ENCODE measurements around the gene FNIP1.
"Not testable (repeated sequence)": the region's sequence is repeated elsewhere in the genome, so short reads cannot be mapped to it uniquely, and the experiment has no call there.

FNIP1 gene

GRCh38 chr5:131749138-131749537, 47.7 kb downstream of the FNIP1 start:
- no peak for DNase-seq

DNA sequence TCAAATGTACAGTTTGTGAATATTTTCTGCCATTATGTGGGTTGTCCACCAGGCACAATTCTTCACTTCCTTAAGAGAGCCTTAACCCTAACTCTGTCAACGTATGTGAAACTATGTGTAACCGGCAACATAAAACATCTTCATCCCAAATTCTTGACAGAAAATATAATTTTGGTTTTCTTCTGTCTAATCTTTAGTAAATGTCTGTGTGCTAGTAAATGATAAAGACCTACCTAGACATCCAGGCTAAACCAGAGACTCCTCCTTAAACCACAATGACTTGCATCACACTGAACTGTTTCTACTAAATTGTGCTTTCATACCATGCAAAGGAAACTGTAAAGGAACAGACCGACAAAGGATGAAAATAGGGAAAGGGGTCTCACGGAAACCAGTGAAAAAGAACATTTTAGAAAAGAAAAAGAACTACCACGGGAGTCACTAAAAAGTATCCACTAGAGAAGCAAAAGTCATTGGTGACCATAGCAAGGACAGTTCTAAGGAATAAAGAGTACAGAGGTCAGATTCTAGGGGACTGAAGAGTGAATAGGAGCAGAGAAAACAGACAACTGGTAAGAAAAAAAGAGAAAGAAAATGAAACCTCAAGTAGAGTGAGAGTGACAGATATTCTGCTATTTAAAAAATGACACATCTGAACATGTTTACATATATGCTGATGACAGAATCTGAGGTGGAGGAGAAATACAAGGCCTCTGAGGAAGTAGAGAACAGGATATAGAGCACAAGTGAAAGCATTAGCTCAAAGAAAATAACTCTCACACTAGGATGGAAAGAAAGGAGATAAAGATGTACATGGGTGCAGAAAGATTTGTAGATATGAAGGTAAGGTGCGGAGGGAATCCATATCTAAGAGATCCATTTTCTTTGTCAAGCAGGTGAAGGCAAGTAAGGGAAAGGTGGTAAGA, 49.4 kb downstream of the FNIP1 start:
- DNase-seq: no peak

DNA sequence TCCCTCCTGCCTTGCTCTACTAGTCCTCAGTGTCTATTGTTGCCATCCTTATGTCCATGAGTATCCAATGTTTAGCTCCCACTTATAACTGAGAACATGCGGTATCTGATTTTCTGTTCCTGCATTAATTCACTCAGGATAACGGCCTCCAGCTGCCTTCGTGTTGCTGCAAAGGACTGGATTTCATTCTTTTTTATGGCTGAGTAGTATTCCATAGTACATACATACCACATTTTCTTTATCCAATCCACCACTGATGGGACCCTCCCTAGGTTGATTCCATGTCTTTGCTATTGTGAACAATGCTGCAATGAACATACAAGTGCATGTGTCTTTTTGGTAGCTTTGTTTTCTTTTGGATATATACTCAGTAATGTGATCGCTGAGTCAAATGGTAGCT, 50.4 kb downstream of the FNIP1 start:
- no peak for DNase-seq

- DNase-seq: no peak
These were observed 51.1 kb downstream of the FNIP1 start for GRCh38 chr5:131745703-131746102.

DNA sequence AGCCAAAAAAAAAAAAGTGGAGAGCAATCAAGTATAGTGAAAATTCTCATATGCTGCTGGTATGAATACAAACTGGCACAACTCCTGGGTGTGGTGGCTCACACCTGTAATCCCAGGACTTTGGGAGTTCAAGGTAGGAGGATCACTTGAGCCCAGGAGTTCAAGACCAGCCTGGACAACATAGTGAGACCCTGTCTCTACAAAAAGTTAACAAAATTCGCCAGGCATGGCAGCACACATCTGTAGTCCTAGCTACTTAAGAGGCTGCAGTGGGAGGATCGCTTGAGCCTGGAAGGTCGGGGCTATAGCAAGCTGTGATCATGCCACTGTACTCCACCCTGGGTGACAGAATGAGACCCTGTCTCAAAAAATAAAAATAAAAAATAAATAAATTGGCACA, 51.7 kb downstream of the FNIP1 start:
- DNase-seq: no peak

- no peak for DNase-seq
These were observed 56.3 kb downstream of the FNIP1 start for GRCh38 chr5:131740477-131740876.

DNA sequence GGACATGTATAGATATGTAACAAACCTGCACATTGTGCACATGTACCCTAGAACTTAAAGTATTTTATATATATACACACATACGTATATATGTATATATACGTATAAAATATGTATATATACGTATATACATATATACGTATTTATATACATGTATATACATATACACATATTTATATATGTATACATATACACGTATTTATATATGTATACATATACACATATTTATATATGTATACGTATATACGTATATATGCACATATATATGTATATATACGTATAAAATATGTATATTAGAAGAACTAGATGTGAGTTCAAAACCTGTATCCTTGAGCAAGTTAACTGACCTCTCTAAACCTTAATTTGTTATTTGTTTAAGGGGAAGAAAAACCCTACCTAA, 61.4 kb downstream of the FNIP1 start:
- DNase-seq: no peak

DNA sequence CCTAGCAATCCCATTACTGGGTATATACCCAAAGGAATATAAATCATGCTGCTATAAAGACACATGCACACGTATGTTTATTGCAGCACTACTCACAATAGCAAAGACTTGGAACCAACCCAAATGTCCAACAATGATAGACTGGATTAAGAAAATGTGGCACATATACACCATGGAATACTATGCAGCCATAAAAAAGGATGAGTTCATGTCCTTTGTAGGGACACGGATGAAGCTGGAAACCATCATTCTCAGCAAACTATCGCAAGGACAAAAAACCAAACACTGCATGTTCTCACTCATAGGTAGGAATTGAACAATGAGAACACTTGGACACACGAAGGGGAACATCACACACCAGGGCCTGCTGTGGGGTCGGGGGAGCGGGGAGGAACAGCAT, 61.9 kb downstream of the FNIP1 start:
- DNase-seq: not testable (repeated sequence)

DNA sequence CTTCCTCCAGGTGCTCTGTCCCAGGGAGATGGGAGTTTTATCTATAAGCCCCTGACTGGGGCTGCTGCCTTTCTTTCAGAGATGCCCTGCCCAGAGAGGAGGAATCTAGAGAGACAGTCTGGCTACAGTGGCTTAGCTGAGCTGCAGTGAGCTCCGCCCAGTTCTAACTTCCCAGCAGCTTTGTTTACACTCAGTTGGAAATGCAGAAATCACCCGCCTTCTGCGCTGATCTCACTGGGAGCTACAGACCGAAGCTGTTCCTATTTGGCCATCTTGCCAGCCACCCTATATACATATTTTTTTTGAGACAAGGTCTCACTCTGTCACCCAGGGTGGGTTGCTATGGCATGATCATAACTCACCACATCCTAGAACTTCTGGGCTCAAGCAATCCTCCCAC, 67.5 kb downstream of the FNIP1 start:
- DNase-seq: not testable (repeated sequence)

DNA sequence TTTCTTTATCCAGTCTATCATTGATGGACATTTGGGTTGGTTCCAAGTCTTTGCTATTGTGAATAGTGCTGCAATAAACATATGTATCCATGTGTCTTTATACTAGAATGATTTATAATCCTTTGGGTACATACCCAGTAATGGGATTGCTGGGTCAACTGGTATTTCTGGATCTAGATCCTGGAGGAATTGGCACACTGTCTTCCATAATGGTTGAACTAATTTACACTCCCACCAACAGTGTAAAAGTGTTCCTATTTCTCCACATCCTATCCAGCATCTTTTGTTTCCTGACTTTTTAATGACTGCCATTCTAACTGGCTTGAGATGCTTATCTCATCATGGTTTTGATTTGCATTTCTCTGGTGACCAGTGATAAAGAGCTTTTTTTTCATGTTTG, 72.7 kb downstream of the FNIP1 start:
- not testable (repeated sequence) for DNase-seq

DNA sequence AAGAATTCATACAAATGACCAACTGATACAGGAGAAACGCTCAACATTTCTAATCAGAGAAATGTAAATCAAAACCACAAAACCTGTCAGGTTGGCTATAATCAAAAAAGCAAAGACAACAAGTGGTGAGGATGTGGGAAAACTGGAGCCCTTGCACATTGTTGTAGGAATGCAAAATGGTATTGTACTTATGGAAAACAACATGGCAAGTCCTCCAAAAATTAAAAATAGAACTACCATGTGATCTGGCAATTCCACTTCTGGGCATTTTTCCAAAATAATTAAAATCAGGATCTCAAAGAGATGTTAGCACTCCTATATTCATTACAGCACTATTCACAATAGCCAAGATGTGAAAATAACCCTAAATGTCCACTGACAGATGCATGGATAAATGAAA, 76.1 kb downstream of the FNIP1 start:
- peak; percentile 62 for DNase-seq

GRCh38 chr5:131719564-131719963, 77.3 kb downstream of the FNIP1 start:
- DNase-seq: no peak

DNA sequence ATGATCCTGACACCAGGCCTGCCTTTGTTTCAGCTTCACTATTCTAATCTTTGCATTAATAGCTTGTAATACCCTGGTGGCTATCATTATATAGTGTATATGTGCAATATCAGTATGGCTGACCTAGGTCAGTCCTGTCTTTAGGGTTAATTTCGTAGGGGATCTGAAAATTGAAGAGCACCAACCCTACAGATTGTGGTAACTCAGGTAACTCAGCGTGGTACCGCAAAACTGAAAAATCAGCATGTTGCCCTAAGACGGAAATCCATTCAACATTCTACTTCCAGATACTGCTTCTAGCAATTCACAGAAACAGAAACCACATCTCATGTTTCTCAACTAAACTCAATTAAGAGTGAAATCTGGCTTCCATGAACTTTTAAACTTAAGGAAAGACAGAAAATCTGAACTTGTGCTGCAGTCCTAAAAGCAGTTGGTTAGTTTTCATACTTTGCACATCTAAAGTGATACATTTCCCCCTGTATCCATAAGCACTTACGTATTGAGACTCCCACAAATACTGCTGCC, 78.3 kb downstream of the FNIP1 start:
- DNase-seq: no peak

DNA sequence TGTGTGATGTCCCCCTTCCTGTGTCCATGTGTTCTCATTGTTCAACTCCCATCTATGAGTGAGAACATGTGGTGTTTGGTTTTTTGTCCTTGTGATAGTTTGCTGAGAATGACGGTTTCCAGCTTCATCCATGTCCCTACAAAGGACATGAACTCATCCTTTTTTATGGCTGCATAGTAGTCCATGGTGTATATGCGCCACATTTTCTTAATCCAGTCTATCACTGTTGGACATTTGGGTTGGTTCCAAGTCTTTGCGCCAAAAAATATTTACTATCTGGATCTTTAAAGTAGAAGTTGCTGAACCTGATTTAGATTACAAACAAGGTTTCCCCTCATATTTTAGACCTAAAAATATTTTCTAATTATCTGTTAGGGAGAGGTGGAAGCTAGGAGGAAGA, 79.7 kb downstream of the FNIP1 start:
- DNase-seq: not testable (repeated sequence)

DNA sequence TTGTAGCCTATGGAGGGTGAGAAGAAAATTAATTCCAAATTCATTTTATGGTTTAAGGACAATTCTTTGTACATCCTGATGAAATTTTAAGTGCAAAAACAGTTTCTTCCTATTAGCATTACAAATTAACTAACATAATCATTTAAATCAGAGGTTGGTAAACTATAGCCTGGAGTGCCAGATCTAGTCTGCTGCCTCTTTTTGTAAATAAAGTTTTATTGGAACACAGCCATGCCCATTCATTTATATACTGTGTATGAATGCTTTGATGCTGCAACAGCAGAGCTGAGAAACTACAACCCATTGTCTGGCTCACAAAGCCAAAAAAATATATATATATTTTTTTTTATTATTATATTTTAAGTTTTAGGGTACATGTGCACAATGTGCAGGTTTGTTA, 80.2 kb downstream of the FNIP1 start:
- DNase-seq: no peak

GRCh38 chr5:131710391-131710790, 86.4 kb downstream of the FNIP1 start:
- no peak for DNase-seq

GRCh38 chr5:131709043-131709442, 87.8 kb downstream of the FNIP1 start:
- DNase-seq: no peak

DNA sequence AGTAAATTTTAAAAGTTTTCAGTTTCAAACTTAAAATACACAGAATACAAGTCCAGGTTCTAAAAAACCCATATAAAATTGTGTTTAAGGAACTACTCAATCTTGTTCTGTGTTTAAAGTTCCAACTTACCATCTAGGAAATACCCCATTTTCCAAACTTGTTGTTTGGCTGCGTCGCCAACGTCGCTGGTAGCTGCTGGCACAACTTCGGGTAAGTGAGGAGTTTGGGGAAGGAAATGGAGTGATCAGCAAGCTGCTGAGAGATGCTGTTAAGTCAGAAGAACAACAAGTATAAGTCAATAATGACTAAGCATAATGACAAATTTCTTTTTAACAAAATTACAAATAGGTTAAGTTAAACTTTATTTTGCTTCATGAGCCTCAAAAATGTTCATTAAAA, 90.5 kb downstream of the FNIP1 start:
- DNase-seq: no peak

GRCh38 chr5:131694926-131695325, 101.9 kb downstream of the FNIP1 start:
- DNase-seq: no peak

DNA sequence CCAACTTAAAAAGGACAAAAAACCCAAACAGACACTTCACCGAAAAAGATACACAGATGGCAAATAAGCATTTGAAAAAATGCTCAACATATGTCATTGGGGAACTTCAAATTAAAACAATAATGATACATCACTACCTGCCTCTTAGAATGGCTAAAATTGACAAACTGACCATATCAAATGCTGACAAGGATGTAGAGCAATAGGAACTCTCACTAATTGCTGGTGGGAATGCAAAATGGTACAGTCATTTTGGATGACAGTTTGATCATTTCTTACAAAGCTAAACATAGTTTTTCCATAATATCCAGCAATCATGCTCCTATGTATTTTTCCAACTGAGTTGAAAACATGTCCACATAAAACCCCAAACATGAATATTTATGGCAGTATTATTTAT, 102.9 kb downstream of the FNIP1 start:
- DNase-seq: no peak

DNA sequence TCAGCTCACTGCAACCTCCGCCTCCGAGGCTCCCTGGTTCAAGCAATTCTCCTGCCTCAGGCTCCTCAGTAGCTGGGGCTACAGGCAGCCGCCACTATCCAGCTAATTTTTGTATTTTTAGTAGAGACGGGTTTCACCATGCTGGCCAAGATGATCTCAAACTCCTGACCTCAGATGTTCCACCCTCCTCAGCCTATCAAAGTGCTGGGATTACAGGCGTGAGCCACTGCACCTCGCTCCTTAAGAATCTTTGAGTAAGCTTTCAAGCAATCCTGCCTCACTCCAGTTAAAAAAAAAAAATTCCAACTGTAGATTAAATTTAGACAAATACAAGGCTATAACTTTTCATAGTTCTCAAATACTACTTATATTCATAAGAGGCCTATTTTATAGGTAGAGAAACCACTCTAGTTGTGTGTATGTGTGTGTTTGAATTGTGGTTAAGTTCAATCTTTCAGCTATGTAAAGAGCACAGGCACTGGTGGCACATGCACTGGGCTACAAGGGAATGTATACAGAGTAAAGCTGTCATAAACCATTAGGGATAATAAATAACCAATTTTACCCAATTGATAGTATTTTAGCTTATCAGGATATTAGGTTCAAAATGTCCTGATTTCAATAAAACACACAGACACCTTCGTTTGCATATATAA, 111.2 kb downstream of the FNIP1 start:
- no peak for DNase-seq

- DNase-seq: no peak
These were observed 112.2 kb downstream of the FNIP1 start for GRCh38 chr5:131684595-131684994.

GRCh38 chr5:131684051-131684450, 112.8 kb downstream of the FNIP1 start:
- DNase-seq: no peak

DNA sequence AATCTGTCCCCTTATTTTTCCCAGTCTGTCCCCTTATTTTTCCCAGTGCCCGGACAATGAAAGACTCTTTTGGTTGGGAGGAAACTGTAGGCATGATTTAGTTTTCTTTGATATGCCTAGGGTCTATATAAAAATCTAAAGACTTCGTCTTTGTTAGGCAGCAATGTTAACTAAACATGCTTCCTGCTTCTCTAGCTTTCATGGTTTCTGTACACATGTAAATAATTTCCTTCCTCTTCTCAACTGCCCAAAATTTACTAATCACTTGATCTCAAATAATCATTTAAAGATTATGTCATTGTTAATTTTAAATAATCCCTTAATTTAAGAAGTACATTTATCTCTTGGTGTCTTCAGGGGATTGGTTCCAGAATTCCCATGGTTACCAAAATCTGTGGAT, 114.0 kb downstream of the FNIP1 start:
- no peak for DNase-seq

All from NCI-H446 treated with DMSO at 0.1 percent for 48 hours (cell line).